Measurements from ENCODE around the gene KIRREL3.

KIRREL3 gene

DNA sequence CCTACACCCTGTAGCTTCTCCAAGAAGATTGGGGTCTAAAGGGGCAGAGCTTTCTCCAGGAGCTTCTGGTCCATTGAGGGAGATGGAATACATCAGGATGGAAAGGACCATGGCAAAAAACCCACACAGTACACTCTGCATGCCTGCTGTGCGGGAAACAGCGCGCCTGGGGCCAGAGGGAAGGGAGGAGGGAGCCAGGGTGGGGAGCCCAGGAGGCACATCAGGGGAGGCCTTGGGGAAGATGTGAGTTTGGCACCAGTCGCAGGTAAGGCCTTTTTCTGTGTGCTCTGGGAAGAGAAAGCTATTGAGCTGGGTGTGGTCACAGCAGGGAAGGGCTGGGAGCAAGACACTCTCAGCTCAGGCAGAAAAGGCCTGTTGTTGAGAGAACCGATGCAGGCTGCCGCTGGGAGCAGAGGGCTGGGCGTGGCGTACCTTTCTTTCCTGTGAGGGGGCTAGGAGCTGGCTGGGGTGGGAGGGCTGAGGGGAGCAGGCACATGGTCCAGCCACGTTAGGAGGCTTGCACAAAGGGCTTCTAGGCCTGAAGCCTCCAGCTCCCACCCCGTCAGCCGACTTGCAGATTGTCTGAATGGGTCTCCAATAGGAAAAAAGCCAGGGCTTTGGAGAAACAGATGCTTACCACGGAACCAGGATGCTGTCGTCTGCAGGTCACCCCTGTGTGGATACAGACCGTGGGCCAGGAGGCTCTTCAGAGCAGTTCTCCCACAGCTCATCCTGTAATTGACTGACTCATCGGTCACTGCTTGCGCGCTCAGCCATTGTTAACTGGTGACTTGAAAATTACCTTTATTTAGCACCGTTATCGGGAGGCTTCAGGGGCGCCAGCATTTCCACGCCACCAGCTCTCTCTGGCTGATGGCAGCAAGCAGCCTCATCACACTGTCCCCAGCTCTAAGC is 407.8 kb downstream of the KIRREL3 start:
- DNase-seq: no peak

DNA sequence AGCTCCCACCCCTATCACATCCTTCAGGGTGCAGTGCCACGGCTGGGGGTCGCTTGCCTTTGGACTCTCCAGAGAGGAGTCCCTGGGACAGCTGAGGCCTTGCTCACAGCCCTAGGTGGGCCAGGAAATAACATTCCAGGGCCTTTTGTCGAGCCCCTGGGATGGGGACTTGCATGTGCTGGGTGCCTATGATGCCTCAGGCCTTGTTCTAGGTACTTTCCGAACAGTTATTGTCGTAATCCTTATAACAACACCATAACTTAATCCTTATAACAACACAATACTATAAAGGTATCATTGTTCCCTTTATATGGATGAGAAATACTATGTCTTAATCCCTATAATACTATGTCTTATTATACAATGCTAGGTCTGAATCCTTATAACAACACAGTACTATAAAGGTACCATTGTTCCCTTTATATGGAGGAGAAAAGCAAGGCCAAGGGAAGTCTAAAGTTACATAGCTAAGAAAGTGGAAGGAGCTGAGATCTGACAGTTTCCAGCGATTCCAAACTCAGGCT is 408.5 kb downstream of the KIRREL3 start:
- no peak for DNase-seq

DNA sequence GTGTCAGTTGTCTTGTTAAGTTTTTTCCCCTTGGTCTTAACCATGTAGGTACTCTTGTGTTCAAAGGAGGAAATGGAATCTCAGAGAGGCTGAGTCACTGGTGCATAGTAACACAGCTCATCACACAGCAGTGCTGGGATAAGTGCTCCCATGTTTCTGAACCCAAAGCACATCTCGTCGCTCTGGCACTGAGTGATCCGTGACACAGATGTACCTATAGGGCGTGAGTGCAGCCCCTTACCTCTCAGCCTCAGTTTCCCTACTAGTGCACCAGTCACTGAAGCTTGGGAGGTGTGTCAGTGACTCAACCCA is 411.1 kb downstream of the KIRREL3 start:
- DNase-seq: no peak

DNA sequence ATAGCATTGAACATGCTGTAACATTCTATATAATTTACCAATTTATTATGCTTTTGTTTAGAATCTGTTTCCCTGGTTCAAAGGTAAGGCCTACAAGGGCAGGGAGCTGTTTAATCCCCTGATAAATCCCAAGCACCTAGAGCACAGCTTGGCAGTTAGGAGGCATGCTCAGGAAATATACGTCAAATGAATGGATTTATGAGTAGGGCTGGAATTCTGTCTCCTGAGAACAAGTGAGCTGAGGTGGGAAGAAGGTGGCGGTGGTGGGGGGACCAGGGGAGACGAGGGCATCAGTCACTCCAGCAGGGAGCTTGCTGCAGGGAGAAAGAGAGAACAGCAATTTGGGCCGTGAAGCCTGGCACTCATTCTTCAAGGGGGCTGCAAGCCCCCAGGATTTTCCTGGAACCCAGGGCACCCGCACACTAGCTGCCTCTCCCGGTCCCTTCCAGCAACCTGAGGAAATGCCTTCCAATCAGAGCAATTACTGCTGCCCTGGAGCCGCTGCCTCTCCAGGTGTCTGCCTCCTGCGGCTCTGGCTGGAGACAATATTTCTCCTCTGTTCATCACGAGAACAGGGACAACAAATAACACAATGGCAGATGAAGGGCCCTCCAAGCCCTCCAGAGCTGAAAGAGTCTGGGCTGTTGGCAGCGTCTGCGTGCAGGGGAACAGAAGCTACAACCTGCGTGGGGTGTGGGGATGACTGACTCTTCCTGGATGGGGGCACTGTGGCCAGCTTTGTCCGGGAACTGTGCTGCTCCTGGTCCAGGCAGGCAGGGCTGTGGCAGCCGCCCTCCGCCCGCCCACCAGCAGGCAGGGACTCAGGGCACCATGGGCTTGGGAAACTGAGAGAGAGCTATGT is 411.7 kb downstream of the KIRREL3 start:
- no peak for DNase-seq

DNA sequence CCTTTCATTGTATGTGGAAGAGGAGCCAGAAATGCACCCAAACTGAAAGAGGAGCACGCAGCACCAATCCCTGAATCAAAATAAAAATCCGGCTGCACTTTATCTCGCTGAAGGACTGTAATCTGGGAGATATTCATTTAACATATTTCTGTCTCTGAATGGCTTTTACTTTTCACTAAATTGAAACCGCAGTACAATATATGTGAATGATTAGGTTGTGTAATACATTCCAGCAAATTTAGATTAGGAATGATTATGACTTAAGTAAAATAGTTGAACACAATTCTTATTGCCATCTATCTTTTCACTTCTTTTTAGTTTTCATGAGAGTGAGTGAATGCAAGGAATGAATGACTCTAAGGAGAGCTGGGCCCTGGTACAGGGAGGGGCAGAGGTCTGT is 413.0 kb downstream of the KIRREL3 start:
- no peak for DNase-seq

DNA sequence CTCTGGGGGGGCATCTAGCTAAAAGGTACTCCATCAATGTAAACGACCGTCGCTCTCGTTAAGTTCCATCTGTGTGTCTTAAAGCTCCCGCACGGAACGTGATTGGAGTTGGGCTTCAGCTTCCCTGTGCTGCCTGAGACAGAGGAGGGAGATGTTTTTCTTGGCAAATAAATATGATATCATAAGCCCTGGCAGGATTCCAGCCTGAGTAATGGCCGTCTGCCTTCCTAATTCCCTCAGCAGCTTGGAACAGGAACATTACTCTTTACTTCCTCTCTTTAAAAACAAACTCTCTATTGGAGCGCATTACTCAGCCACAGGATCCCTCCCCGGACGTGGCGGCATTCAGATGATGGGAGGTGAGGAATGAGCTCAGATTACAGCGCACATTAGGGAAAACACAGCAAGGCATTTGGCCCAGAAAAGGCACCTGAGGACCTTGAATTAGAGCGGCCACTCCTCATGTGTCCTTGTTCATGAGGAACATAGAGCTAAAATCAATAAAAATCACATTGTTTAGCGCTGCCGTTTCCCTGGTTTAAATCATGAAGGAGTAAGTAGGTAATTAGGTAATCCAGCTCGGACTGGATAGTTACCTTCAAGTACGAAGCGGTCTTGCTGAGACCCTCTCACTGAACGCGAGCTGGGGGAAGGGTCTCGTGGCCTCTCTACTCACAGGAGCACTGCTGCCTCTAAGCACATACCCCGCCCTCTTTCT is 414.6 kb downstream of the KIRREL3 start:
- no peak for DNase-seq

DNA sequence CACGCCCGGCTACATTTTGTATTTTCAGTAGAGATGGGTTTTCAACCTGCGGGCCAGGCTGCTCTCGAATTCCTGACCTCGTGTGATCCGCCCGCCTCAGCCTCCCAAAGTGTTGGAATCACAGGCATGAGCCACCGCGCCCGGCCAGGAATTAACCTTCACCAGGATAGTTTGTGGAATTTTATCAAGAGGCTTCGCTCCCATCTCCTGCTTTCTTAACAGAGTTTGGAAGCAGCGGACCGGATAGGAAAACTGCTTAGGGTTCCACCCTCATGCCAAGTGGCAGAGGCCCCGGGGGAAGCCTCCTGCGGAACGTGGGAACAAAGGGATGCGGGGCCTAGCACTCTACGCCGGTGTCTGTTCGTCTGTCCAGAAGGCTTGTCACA is 415.2 kb downstream of the KIRREL3 start:
- DNase-seq: no peak

DNA sequence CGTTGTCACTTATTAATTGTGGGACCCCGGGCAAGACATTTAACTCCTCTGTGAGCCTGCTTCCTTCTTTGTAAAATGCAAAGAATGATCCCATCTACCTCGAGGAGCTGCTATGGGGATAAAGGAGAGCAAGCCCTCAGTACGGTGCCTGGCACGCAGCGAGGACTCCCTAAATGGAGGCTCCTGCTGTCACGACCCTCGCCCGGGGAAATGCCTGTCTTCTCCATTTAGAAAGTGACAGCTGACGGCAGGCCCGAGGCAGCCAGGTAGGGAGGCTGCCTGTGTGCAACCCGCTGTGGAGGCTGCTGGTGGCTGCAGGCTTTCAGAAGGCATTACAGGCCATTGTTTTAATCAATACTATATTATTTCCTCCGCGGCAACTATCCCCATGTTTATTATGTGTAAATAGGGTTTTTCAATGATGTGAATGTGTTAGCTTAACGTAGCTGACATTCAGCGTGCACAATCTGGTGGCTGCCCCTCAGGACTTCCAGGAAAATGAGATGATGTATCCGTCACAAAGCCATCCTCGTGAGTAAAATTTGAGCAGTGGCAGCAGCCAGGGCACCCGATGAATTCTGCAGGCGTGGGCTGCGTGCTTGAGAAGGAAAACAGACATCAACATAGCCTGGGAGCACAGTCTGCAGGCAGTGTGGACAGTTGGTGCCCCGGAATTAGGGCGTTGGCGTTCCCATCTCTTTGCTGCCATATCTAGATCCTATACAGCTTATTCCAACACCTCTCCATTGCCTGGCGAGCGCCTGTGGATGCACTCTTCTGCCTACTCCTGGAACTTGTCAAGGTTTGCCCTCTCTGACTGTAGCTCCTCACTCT is 416.8 kb downstream of the KIRREL3 start:
- DNase-seq: no peak

DNA sequence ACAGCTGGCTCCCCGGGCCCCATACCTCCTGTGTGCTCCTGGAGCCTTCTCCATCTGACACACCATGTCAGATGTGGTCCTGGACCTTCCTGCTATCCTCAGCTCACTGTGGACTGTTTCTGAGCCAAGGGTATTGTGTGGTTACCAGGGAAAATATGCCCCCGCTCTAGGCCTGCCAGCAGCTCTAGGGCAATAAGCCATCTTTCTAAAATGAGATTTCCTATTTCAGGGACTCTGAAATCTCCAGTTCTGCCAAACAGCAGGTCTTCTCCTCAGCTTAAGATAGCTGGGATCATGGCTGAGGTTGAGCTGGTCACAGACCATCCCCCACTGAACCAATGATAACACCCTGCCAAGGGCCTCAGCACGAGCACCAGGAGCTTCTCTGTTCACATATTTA is 417.5 kb downstream of the KIRREL3 start:
- DNase-seq: no peak

DNA sequence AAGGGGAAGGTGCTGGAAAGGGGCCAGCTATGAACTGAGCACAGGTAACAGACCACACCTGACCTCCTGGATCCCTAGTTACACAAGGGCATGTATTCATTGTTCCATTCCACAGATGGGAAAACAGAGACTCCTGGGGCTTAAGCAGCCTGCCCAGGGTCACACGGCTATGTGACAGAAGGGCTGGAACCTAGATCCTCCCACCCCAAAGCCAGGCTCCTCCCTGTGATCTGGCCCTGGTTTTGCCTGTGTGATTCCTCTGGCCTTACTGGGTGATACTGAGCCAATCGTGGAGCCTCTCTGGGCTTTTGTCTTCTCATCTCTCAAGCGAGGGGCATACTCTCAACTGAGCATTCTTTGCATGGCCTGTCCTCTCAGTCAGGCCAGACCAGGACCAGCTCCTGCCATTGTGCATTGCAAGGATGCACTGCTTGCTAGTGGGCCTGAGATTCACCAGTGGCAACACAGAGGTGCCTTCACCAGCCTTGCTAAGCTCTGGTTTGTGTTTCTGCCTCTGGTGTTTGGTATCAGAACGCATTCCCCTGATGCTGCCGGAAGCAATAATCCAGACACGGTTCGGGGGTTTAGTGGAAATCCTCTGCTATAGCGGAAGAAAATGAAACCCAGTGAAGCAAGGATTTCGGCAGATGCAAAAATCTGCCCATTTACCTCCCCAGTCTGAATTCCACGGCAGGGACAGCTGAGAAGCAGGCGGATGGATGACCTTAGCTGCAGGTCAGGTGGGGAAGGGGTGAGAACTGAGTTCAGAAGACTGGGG is 418.5 kb downstream of the KIRREL3 start:
- no peak for DNase-seq

DNA sequence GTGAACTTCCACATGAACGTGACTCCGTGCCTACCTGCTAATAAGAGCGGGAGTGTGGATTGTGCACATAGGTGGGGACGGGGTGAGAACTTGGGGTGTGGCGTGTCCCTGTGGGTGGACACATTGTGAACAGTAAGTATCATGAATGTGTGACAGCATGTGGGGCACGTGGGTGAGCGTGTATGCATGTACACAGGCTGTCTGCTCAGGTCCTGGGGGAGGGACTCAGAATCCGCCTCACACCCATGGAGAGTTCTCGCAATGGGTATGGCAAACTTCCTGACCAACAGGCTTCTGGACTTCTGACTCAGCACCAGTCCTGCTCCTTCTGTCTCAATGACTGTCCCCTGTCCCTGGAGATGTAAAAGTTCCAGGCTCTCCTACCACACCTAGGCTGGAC is 422.1 kb downstream of the KIRREL3 start:
- no peak for DNase-seq

DNA sequence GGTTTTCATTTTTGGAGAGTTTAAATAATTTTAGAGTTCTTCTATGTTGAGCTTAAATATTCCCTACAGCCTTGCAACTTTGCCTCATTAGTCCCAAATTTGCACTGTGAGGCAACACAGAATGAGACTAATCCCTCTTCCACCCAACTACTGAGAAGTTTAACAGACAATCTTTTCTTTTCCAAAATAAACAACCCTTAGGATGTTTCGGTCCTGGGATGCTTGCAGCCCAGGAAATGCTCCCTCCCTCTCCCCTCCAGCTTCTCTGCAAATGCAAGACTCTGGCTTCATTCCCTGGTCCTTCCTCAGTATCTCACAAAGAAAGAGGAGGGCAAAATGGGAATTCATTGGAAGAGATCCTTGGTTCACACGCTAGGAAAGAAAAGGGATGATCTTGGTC is 422.5 kb downstream of the KIRREL3 start:
- no peak for DNase-seq

DNA sequence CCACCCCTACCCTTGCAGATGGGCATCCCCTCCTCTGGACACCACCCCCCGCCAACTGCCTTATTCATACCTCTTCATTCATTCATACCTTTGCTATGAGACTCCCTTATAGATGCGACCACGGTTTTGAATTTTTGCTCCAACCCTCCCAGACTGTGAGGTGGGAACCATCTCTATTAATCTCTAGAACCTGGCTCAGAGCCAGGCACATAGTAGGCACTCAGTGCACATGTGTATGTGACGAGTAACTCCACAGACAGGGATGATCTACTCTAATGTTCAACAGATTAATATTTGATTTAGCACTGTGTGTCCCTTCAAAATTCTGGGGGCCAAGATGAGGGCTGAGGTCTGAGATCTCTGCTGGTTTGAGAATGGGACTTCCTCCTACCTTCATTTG is 424.7 kb downstream of the KIRREL3 start:
- no peak for DNase-seq

DNA sequence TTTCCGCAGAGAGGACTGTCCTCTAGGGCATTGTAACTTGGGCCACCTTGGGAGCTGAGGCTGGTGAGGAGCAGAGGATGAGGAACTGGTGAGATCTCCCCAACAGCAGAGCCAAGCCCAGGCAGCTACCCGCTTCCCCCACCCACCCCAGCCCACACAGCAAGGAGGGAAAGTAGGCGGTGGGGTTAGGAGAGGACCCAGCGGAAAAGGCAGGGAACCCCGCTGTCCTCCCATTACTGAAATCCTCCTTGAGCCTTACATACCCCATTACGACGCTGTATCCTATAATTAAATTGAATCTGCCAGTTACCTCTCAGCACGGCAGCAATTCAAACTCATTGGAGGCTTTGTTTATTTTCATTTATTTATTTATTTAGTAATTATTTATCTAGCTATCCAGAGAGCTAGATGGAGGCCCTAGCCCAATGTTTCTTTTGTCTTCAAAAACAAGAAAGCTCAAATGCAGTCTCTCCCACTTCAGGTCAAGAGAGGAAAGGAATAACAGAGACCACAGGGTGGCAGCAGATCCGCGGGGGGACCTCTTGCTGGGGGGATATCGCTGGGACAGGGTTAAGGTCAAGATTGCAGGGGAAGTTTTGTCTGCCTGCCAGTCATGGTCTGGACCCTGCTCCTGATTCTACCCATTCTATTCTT is 427.1 kb downstream of the KIRREL3 start:
- no peak for DNase-seq

DNA sequence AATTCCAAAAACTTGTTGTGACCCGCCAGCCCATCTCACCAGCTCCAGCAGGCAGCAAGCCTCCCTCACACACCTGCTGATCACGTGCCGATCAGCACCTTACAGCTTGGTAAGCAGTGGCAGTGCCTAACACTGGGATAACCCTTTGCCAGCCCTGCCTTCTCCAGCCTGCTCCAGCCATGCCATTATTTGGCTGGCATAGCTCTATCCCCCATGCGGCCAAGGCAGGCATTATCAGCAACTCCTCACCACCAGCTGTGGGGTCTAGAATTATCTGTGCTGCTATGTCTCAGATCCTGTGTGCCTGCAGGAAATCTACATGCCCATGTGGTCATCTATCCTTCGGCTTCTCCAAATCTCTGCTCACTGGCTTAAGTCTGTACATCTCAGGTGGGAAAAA is 430.1 kb downstream of the KIRREL3 start:
- peak; percentile 6 for DNase-seq

DNA sequence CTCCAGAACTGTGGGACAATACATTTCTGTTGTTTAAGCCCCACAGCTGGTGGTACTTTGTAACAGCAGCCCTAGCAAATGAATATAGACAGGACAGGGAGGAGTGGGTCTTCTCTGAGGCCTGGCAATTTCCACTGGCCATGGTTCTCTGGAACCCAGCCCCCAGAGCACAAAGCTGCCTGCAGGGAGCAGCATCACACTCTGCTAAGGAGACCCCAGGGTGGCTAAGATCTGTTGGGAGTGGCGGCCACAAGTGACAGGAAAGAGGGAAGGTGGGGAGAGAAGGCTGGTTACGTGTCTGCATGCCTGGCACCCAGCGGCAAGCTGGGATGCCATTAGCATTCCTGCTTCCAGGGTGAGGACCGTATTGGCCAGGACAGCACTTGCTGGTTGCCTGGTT is 433.2 kb downstream of the KIRREL3 start:
- no peak for DNase-seq

DNA sequence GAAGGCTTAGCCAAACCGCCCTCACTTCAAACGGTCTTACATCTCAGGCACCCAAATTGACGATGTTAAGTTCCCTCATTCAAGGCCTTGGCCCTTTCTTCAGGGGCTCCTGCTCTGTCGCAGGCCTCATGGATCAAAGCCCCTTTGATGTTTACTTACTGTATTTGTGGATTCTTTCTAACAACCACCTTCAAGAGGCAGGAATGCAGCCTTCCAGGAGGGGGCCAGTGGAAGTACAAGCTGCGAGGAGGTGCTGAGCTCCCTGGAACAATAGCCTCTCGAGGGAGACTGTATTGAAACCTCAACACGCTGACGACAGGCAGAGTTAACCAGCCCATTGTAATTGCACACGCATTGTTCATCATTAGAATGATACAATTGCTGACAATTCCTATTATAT is 436.0 kb downstream of the KIRREL3 start:
- DNase-seq: no peak

DNA sequence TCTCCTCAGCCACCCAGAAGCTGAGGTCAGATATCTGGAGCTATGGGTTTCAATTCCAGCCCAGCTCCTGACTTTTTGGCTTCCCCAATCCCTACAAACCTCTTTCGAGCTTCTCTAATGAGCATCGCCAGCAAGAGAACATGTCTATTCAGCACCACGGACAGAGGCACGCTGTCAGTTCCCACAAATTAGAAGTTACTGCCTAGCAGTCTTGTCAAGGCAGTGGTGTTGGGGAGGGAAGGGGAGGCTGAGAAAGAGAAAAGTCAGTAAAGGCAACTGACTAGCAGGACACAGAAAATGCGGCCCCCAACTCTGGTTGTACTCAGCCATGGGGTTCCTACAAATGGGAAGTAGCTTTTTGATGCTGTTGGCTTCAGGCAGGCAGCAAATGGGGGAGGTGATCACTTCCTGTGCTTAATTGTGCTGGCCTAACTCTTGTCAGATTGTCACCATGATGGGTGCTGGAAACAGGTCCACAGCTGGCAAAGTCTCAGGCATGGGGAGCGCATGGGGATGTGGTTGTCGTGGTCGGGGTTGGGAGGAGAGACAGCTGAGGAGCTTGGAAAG is 439.2 kb downstream of the KIRREL3 start:
- DNase-seq: peak; percentile 61

DNA sequence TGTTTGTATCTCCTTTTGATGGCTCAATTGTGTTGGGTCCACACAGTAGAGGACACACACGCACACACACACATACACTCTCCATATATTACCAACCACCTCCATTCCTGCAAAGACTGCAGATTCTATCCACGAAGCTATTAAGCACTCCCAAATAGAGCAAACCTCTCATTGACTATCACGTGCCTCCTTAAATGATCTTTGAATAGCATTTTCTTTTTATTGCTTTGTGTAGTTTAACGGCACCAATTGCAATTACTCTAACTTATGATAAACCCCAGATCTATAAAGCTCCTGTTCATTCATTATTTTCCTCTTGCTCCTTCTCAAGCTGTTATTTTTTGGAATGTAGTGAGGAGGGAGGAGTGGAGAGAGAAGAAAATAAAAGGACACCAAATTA is 440.3 kb downstream of the KIRREL3 start:
- DNase-seq: no peak
